Measurements from ENCODE around the gene FGF18.

Gene FGF18

DNA sequence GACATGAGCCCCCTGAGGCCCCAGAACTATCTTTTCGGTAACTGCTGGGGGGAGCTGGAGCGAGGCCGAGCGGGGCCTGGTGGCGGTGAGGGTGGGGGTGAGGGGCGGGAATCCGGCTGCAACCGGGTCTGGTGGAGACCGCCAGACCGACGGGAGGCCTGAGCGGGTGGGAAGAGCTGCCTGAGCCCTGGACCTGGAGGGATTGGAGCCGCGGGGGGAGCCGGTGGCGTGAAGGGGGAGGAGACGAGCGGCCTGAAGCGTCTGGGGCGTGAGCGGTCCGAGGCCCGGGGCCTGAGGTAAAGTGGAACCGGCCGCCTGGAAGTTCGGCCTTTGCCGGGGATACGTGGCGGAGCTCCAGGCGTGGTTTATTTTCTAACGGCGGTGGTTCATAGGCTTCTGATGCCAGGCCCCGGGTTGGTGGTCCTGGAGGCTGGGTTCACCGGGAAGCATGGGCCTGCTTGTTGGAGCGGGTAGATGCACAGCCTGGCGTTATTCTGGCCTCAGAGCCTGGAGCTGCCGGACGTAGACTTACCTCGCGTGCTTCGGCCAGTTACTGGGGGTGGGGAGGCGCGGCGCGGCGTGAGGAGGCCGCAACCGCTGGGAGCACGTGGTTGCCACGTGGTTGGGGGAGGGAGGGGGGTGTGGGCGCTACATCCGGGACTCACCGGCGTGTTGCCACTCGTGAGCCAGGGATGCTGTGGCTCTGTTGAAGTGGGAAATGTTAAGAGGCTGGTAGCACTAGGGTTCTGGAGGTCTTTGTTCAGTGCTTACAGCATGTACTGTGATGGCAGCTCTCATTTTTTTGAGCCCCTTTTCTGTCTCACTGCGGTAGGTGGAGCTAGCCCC, 31.3 kb upstream of the FGF18 start (continued):
- peak; percentile 46; the same call in 1 of the 2 replicates for TF ChIP-seq CTCF (tag by site-specific recombination; IDR thresholded peaks at IDR 0.05)
- TF ChIP-seq, protein P1, sequence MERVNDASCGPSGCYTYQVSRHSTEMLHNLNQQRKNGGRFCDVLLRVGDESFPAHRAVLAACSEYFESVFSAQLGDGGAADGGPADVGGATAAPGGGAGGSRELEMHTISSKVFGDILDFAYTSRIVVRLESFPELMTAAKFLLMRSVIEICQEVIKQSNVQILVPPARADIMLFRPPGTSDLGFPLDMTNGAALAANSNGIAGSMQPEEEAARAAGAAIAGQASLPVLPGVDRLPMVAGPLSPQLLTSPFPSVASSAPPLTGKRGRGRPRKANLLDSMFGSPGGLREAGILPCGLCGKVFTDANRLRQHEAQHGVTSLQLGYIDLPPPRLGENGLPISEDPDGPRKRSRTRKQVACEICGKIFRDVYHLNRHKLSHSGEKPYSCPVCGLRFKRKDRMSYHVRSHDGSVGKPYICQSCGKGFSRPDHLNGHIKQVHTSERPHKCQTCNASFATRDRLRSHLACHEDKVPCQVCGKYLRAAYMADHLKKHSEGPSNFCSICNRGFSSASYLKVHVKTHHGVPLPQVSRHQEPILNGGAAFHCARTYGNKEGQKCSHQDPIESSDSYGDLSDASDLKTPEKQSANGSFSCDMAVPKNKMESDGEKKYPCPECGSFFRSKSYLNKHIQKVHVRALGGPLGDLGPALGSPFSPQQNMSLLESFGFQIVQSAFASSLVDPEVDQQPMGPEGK (tag by site-specific recombination; IDR thresholded peaks at IDR 0.05): peak; percentile 77
- TF ChIP-seq SALL2 (tag by site-specific recombination; IDR thresholded peaks at IDR 0.05; ENCODE audit: borderline replicate concordance): no peak
- no peak; the same call in 1 of the 2 replicates for TF ChIP-seq ZNF610 (tag by site-specific recombination; IDR thresholded peaks at IDR 0.05; ENCODE audit: borderline replicate concordance)
- TF ChIP-seq ZNF677 (tag by site-specific recombination; IDR thresholded peaks at IDR 0.05): no peak
- TF ChIP-seq ELK4 (IDR thresholded peaks at IDR 0.05; ENCODE audit: borderline replicate concordance, low read depth, low read length): no peak
- TF ChIP-seq SP2 (tag by site-specific recombination; IDR thresholded peaks at IDR 0.05): peak; percentile 40
- no peak for TF ChIP-seq ZNF274 (IDR thresholded peaks at IDR 0.05; ENCODE audit: low read length)
- TF ChIP-seq ZNF274 (tag by site-specific recombination; IDR thresholded peaks at IDR 0.05; ENCODE audit: borderline replicate concordance): no peak
- TF ChIP-seq ZNF184 (tag by site-specific recombination; IDR thresholded peaks at IDR 0.05): no peak
- TF ChIP-seq ZNF560 (tag by site-specific recombination; IDR thresholded peaks at IDR 0.05; ENCODE audit: borderline replicate concordance): no peak
- TF ChIP-seq, protein P2, sequence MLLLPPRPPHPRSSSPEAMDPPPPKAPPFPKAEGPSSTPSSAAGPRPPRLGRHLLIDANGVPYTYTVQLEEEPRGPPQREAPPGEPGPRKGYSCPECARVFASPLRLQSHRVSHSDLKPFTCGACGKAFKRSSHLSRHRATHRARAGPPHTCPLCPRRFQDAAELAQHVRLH (tag by site-specific recombination; IDR thresholded peaks at IDR 0.05): no peak
- TF ChIP-seq YY1 (tag by site-specific recombination; IDR thresholded peaks at IDR 0.05): peak; percentile 16; the same call in 1 of the 2 replicates
- TF ChIP-seq ZNF132 (tag by site-specific recombination; IDR thresholded peaks at IDR 0.05; ENCODE audit: borderline replicate concordance): no peak
- TF ChIP-seq GLI2 (tag by site-specific recombination; IDR thresholded peaks at IDR 0.05; ENCODE audit: borderline replicate concordance, low read depth): no peak
- no peak for TF ChIP-seq ZSCAN4 (tag by site-specific recombination; IDR thresholded peaks at IDR 0.05)
- TF ChIP-seq ZFHX2 (tag by site-specific recombination; conservative IDR thresholded peaks at IDR 0.05): peak; percentile 78
- TF ChIP-seq IKZF3 (tag by site-specific recombination; IDR thresholded peaks at IDR 0.05): 0 out of 2 replicates have a peak, but pooled peaks have one; percentile 17
- TF ChIP-seq HOXC10 (CRISPR knock-in tag; IDR thresholded peaks at IDR 0.05): no peak
- TF ChIP-seq, protein P3, sequence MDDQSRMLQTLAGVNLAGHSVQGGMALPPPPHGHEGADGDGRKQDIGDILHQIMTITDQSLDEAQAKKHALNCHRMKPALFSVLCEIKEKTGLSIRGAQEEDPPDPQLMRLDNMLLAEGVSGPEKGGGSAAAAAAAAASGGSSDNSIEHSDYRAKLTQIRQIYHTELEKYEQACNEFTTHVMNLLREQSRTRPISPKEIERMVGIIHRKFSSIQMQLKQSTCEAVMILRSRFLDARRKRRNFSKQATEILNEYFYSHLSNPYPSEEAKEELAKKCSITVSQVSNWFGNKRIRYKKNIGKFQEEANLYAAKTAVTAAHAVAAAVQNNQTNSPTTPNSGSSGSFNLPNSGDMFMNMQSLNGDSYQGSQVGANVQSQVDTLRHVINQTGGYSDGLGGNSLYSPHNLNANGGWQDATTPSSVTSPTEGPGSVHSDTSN (CRISPR knock-in tag; IDR thresholded peaks at IDR 0.05): peak; percentile 81; the same call in 1 of the 2 replicates
- TF ChIP-seq ZNF777 (tag by site-specific recombination; IDR thresholded peaks at IDR 0.05; ENCODE audit: borderline replicate concordance): no peak
- 0 out of 2 replicates have a peak, but pooled peaks have one; percentile 20 for TF ChIP-seq ZBTB48 (tag by site-specific recombination; IDR thresholded peaks at IDR 0.05)
- no peak for TF ChIP-seq ZNF10 (tag by site-specific recombination; IDR thresholded peaks at IDR 0.05)
- peak; percentile 54 for TF ChIP-seq ZNF341 (tag by site-specific recombination; IDR thresholded peaks at IDR 0.05; ENCODE audit: low read depth)
- peak; percentile 97 for TF ChIP-seq KLF10 (tag by site-specific recombination; IDR thresholded peaks at IDR 0.05)
- no peak for TF ChIP-seq ZNF280C (tag by site-specific recombination; IDR thresholded peaks at IDR 0.05)
- TF ChIP-seq ZNF843 (tag by site-specific recombination; IDR thresholded peaks at IDR 0.05): 0 out of 2 replicates have a peak, but pooled peaks have one; percentile 25
- peak; percentile 22; the same call in 1 of the 2 replicates for TF ChIP-seq GLIS1 (tag by site-specific recombination; IDR thresholded peaks at IDR 0.05)
- peak; percentile 63 for TF ChIP-seq ZXDB (tag by site-specific recombination; IDR thresholded peaks at IDR 0.05)
